Measurements from ENCODE around the gene RASGRP2. TPM values are rescaled to one million over a fixed set of nuclear protein-coding genes. Genes with fewer than 3 reads are reported as not detected.

The RASGRP2 gene
- total RNA-seq, 2 experiments from 2014 or later: 668 to 672 TPM

DNA sequence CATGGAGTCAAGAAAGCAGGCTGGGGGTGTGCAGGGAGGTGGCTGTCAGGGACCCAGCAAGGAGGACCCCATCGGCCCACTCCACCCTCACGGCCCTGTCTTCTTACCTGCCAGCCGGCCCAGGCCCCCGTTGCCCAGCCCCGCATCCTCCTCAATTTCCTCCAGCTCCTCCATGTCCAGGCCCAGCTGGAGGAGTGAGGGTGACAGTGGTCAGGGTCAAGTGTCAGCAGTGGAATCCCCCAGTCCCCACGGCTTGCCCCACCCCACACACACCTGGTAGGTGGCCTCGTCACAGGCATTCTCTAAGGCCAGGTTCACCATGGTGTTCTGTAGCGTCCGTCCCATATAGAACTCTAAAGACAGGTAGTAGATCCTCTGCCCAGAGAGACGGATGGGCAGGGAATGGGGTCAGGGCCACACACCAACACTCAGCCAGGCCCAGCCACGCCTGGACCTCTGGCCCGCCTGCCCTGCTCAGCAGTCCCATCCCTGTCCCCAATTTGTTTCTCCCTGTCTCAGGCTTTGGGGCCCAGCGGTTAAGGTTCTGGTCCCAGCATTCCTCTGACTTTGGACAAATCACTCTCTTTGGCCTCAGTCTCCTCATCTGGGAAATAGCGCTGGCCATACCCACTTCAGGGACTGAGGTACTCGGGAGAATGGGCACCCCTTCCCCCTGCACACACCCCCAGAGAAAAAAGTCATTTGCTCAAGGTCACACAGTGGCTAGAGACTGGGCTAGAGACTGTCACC is 14.6 kb upstream of the RASGRP2 start:
- ATAC-seq (ENCODE audit: poor library complexity) (no peak), DNase-seq (peak in 1 of 14 experiments; percentile 38)
- Mint-ChIP-seq H3K9me3 (no peaks in the 10 kb centered on the region), H3K36me3 (ENCODE audit: low read depth) (peaks cover 30% of the 10 kb centered on the region), H3K4me3 (no peak overlapping the region), H3K27ac (peak overlapping the region; percentile 85), H3K4me1 (ENCODE audit: low read depth) (peaks cover 44% of the 10 kb centered on the region), H3K27me3 (no peaks in the 10 kb centered on the region)
- intact Hi-C loops (cut with DNase I, micrococcal nuclease): no loop called here
- Histone ChIP-seq H3K4me3 (ENCODE audit: low read length) (no peak overlapping the region), H3K27ac (ENCODE audit: low read depth in 1 of 2, low read length in 2 of 2) (no peak overlapping the region), H3K36me3 (ENCODE audit: insufficient read depth, low read length) (peaks cover 35% of the 10 kb centered on the region), H3K4me1 (ENCODE audit: insufficient read depth, low read length) (peaks cover 72% of the 10 kb centered on the region), H3K27me3 (ENCODE audit: control insufficient read depth in 1 of 2, insufficient read depth in 2 of 2, low read length in 2 of 2) (no peaks in the 10 kb centered on the region), H3K9me3 (ENCODE audit: control insufficient read depth in 1 of 2, insufficient read depth in 1 of 2, low read length in 2 of 2) (no peaks in the 10 kb centered on the region)
- TF ChIP-seq, protein P1, sequence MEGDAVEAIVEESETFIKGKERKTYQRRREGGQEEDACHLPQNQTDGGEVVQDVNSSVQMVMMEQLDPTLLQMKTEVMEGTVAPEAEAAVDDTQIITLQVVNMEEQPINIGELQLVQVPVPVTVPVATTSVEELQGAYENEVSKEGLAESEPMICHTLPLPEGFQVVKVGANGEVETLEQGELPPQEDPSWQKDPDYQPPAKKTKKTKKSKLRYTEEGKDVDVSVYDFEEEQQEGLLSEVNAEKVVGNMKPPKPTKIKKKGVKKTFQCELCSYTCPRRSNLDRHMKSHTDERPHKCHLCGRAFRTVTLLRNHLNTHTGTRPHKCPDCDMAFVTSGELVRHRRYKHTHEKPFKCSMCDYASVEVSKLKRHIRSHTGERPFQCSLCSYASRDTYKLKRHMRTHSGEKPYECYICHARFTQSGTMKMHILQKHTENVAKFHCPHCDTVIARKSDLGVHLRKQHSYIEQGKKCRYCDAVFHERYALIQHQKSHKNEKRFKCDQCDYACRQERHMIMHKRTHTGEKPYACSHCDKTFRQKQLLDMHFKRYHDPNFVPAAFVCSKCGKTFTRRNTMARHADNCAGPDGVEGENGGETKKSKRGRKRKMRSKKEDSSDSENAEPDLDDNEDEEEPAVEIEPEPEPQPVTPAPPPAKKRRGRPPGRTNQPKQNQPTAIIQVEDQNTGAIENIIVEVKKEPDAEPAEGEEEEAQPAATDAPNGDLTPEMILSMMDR (IDR thresholded peaks at IDR 0.05): no peak
- ChIA-PET POLR2A (interaction anchor here (1.3 to 15.0 kb wide), 3 partner anchors 12 to 20 kb away, joined by 3 to 634 read pairs (median 363); partner anchors contain the start of genes RASGRP2 and SF1), CTCF (interaction anchor here (5.9 kb wide), 1 partner anchor 15 kb away, joined by 45 read pairs; the partner anchor contains the start of gene RASGRP2)

DNA sequence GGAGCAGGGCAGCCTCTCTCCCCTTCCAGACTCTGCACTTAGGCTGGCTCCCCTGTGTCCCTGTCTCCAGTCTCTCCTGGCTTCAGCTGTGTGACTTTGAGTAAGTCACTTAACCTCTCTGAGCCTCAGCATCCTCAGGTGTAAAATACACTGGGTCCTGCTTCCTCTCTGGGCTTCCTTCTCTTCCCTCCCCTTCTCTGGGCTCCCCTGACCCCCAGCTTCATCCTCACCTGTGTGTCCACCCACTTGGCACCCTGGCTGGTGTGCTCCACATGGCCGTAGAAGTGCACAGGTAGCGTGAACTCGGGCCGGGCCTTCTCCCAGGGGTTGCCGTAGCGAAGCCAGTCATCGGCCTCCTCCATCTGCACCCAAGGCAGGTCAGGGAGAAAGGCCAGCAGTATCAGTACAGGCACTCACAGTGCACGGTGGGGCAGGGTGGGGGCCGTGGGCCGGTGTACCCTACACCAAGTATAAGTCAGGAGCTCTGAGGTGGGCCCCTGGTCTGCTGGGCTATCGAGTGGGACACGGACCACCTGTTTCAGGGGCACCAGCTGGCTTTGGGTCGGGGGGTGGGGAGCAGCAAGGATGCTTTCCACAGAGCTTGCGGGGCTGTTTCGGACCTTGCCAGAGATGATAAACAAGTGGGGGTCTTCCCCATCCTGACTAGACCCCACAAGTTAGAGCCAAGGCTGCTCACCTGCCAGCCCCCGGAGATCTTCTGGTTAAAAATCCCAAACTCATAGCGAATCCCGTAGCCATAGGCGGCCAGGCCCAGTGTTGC is 13.8 kb upstream of the RASGRP2 start:
- H3K36me3 ChIP-seq (ENCODE audit: insufficient read depth, low read length): peaks cover 34% of the 10 kb centered on the region
- peaks cover 28% of the 10 kb centered on the region for H3K36me3 Mint-ChIP-seq (ENCODE audit: low read depth)
- H3K27me3 ChIP-seq (ENCODE audit: control insufficient read depth in 1 of 2, insufficient read depth in 2 of 2, low read length in 2 of 2): no peaks in the 10 kb centered on the region
- H3K27me3 Mint-ChIP-seq: no peaks in the 10 kb centered on the region
- H3K4me3 ChIP-seq (ENCODE audit: low read length): no peak overlapping the region
- no peak overlapping the region for H3K4me3 Mint-ChIP-seq
- H3K27ac ChIP-seq (ENCODE audit: low read depth in 1 of 2, low read length in 2 of 2): no peak overlapping the region
- intact Hi-C loops (cut with DNase I, micrococcal nuclease): no loop called here
- TF ChIP-seq, protein P1 (IDR thresholded peaks at IDR 0.05): no peak
- H3K4me1 Mint-ChIP-seq (ENCODE audit: low read depth): peaks cover 41% of the 10 kb centered on the region
- ATAC-seq (ENCODE audit: poor library complexity): no peak
- no peaks in the 10 kb centered on the region for H3K9me3 ChIP-seq (ENCODE audit: control insufficient read depth in 1 of 2, insufficient read depth in 1 of 2, low read length in 2 of 2)
- ChIA-PET CTCF (no interaction called here), POLR2A (interaction anchor here (1.3 to 15.0 kb wide), 2 partner anchors 11 to 21 kb away, joined by 3 to 634 read pairs; partner anchors contain the start of genes RASGRP2 and SF1)
- no peaks in the 10 kb centered on the region for H3K9me3 Mint-ChIP-seq
- peaks cover 66% of the 10 kb centered on the region for H3K4me1 ChIP-seq (ENCODE audit: insufficient read depth, low read length)
- no peak overlapping the region for H3K27ac Mint-ChIP-seq
- peak in 1 of 14 experiments; percentile 36 for DNase-seq

DNA sequence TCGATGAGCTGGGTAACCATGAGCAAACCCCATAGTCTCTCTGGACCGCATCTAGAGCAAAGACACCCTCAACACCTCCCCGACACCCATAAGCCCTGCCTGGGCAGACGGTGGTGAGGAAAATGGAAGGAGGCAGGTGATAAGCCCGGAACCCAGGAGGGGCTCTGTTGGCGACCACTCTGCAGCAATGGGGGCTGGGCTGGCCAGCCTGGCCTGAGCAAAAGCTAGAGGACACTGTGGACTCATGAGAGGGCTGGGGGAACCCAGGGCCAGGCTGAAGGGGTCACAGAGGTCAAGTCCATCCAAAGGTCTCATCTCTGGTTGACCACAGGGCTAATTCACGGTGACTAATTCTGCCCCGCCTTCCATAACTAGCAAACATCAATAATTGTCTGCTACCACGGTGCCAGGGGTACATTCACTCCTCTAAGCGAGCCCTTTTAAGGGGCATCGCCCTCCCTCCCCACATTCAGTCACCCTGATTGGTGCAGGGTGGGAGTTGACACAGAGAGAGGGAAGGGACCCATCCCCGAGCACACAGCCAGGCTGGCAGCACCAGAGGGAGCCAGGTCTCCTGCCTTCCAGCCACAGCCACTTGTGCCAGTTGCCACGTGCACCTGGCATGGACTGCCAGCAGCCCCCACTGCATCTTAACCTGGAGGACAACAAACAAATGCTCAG is 11.9 kb upstream of the RASGRP2 start:
- TF ChIP-seq, protein P1 (IDR thresholded peaks at IDR 0.05): no peak
- Mint-ChIP-seq H3K9me3 (no peaks in the 10 kb centered on the region), H3K27me3 (no peaks in the 10 kb centered on the region), H3K4me1 (ENCODE audit: low read depth) (peaks cover 35% of the 10 kb centered on the region), H3K4me3 (no peak overlapping the region), H3K36me3 (ENCODE audit: low read depth) (peaks cover 23% of the 10 kb centered on the region), H3K27ac (no peak overlapping the region)
- ATAC-seq (ENCODE audit: poor library complexity): no peak
- Histone ChIP-seq H3K36me3 (ENCODE audit: insufficient read depth, low read length) (peaks cover 38% of the 10 kb centered on the region), H3K4me3 (ENCODE audit: low read length) (no peak overlapping the region), H3K27ac (ENCODE audit: low read depth in 1 of 2, low read length in 2 of 2) (no peak overlapping the region), H3K27me3 (ENCODE audit: control insufficient read depth in 1 of 2, insufficient read depth in 2 of 2, low read length in 2 of 2) (no peaks in the 10 kb centered on the region), H3K9me3 (ENCODE audit: control insufficient read depth in 1 of 2, insufficient read depth in 1 of 2, low read length in 2 of 2) (no peaks in the 10 kb centered on the region), H3K4me1 (ENCODE audit: insufficient read depth, low read length) (peaks cover 57% of the 10 kb centered on the region)
- DNase-seq: peak in 2 of 14 experiments; percentile 16 to 23
- CTCF ChIA-PET: no interaction called here
- POLR2A ChIA-PET: interaction anchor here (1.4 to 18.7 kb wide), 4 partner anchors 5 to 21 kb away, joined by 3 to 634 read pairs (median 318); partner anchors contain the start of genes PYGM and RASGRP2
- intact Hi-C loops (cut with DNase I, micrococcal nuclease): no loop called here

All from CD4-positive, alpha-beta T cell (primary cell).